GM12872 (cell line): Measurements from ENCODE around the gene DCAF11.

Source experiments
- CTCF ChIP-seq: IDR thresholded peaks from 3 replicates; pipeline ENCODE4 v1.5.1; 2011; ENCODE audit warnings: low read depth, mild to moderate bottlenecking, low read length, moderate library complexity; ENCODE audit not compliant: insufficient read depth

Gene DCAF11

GRCh38 chr14:24150061-24150460 is 35.5 kb downstream of the DCAF11 start:
- no peak for TF ChIP-seq CTCF

GRCh38 chr14:24150567-24150966 is 36.0 kb downstream of the DCAF11 start:
- TF ChIP-seq CTCF = no peak

GRCh38 chr14:24150993-24151392 is 36.4 kb downstream of the DCAF11 start:
- no peak for TF ChIP-seq CTCF

GRCh38 chr14:24151404-24152080 is 37.0 kb downstream of the DCAF11 start:
- TF ChIP-seq CTCF = no peak

GRCh38 chr14:24155100-24155499 is 40.5 kb downstream of the DCAF11 start:
- TF ChIP-seq CTCF = no peak

GRCh38 chr14:24156840-24157239 is 42.3 kb downstream of the DCAF11 start:
- no peak for TF ChIP-seq CTCF

- no peak for TF ChIP-seq CTCF
Measured at GRCh38 chr14:24157331-24157730, 42.8 kb downstream of the DCAF11 start.
